GM12801 (cell line): ENCODE measurements around the gene TBC1D24.

Experiments
- TF ChIP-seq, protein P1 (sequence below): IDR thresholded peaks from one replicate; pipeline ENCODE4 v1.5.1; 2011; ENCODE audit warnings: control low read depth; ENCODE audit not compliant: insufficient read length; ENCODE audit errors: extremely low read depth

TBC1D24 gene

DNA sequence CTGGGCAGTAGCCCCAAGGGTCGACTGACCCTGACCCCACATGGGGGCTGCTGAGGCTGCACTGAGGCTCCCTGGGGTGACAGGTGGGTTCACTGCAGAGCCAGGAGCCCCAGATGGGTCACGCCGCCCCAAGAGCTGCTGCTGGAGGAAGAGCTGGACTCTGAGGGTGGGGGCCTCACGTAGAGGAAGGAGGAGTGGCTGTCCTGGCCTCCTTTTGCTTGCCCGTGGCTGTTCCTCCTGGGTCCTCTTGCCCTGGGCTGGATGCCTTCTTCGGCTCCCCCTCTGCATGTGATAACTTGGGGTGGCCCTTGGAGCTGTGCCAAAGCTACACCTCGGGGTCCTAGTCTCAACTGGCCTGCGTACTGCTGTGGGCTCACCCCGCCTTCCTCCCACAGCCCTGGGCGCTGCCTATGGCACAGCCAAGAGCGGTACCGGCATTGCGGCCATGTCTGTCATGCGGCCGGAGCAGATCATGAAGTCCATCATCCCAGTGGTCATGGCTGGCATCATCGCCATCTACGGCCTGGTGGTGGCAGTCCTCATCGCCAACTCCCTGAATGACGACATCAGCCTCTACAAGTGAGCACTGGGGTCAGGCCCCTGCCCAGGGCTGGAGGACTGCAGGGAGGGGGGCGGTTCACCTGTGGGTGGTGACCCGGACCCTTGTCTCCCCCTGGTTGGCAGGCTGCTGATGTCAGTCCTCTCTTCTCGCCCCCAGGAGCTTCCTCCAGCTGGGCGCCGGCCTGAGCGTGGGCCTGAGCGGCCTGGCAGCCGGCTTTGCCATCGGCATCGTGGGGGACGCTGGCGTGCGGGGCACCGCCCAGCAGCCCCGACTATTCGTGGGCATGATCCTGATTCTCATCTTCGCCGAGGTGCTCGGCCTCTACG lies 44.1 kb downstream of the TBC1D24 start:
- TF ChIP-seq, protein P1, sequence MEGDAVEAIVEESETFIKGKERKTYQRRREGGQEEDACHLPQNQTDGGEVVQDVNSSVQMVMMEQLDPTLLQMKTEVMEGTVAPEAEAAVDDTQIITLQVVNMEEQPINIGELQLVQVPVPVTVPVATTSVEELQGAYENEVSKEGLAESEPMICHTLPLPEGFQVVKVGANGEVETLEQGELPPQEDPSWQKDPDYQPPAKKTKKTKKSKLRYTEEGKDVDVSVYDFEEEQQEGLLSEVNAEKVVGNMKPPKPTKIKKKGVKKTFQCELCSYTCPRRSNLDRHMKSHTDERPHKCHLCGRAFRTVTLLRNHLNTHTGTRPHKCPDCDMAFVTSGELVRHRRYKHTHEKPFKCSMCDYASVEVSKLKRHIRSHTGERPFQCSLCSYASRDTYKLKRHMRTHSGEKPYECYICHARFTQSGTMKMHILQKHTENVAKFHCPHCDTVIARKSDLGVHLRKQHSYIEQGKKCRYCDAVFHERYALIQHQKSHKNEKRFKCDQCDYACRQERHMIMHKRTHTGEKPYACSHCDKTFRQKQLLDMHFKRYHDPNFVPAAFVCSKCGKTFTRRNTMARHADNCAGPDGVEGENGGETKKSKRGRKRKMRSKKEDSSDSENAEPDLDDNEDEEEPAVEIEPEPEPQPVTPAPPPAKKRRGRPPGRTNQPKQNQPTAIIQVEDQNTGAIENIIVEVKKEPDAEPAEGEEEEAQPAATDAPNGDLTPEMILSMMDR, result no peak

DNA sequence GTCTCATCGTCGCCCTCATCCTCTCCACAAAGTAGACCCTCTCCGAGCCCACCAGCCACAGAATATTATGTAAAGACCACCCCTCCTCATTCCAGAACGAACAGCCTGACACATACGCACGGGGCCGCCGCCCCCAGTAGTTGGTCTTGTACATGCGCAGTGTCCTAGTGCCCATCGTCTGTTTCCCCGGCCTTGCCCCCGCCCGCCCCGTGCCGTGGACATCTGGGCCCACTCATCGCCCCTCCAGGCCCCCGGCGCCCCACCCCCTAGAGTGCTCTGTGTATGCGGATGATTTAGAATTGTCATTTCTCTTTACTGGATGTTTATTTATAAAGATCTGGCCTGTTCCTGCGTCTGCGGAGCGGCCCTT lies 44.8 kb downstream of the TBC1D24 start:
- TF ChIP-seq, protein P1, result no peak

DNA sequence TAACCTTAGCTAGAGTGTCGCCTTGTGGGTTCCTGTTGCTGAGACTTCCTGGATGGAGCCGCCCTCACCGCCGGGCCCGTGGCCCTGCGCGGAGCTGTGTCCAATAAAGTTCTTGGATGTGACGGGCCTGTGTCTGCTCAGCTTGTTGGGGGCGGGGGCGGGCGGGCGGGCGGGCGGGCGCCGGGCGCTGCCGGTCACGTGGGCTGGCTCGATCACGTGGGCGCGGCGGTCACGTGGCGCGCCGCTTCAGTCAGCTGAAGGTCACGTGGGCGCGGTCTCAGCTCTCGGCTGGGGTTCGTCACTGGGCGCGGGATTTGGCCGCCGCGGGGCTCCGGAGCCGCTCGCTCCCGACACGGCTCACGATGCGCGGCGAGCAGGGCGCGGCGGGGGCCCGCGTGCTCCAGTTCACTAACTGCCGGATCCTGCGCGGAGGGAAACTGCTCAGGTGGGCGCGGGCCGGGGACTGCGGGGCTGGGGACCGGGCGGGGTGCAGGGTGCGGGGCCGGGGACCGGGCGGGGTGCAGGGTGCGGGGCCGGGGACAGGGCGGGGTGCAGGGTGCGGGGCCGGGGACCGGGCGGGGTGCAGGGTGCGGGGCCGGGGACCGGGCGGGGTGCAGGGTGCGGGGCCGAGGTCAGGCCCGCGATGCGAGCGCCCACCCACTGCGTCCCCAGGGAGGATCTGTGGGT lies 45.3 kb downstream of the TBC1D24 start, which contains the start of gene AMDHD2:
Gene AMDHD2 (plus strand): TSS at position 275 of the 687 bp plus-strand sequence. CDS start 88 bp downstream, at position 363.
- TF ChIP-seq, protein P1, result no peak

DNA sequence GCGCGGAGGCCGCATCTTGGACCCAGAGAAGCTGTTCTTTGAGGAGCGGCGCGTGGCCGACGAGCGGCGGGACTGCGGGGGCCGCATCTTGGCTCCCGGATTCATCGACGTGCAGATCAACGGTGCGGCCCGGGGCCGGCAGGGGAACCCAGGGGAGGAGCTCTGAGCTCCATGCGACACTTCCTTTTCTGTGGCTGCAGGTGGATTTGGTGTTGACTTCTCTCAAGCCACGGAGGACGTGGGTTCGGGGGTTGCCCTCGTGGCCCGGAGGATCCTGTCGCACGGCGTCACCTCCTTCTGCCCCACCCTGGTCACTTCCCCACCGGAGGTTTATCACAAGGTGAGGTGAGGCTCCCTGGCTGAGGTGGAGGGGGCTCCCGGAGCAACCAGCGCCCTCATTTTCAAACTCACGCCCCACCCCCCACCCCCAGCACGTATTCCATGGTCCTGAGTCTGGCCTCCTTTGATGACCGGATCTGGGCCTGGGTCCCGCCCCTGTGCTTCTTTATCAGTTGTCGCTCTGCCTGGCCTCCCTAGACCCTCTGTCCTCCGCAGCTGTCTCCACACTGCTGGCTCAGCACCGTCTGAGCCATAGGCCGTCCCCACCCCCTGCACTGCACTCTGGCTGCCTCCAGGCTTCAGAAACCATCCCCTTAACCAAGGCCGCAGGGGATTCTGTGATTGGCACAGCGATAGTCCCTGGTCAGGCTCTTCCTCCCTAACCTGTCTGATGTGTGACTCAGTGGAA lies 46.0 kb downstream of the TBC1D24 start:
- TF ChIP-seq, protein P1, result no peak

DNA sequence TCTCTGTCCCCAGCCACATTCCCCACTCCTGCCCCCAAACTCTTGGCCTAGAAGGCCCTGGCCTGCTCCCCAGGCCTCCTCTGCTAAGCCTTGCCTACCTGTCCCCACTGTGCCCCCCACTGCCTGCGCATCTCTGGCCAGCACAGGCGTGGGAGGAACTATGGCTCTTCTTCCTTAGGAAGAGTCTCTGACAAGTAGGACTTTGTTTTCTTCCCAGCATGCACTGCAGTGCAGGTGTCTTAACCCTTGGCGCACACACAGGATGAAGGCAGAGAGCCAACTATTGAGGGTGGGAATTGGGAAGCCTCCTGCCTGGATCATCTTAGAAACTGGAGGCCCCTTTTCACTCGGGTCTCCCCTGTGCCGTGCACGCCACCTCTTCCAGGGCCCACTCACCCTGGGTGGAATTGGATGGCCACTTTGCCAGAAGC lies 48.9 kb downstream of the TBC1D24 start:
- TF ChIP-seq, protein P1, result no peak

DNA sequence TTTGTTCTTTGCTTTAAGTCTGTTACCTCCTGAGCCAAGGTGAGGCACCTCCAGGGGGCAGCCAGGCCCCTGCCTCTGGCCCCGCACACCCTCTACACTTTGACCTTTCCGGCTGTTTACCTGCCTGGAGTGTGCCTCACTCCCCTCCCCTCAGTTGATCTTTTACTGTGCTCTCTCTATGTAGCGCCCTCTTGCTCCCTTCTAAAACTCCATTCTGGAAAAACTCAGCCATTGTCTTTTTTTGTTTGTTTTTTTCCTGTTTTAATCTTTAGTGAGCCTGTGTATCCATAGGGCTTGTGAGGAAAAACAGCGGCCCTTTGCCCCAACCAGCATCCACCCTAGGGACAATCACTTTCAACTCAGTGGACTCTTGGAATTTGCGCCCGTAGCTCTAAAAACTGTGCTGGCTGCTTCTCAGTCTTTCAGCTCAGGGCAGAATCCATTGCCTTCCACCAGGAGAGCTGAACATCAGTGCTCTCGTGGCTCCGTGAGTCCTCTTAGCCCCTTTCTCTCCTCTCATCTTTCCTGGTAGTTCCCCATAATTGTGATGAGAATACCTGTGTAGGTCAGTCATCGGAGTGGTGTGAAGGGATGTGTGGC lies 49.5 kb downstream of the TBC1D24 start:
- TF ChIP-seq, protein P1, result no peak
